GM12872 (cell line): ENCODE results near the gene BAHCC1.

Experiments
- CTCF ChIP-seq: IDR thresholded peaks from 3 replicates; pipeline ENCODE4 v1.5.1; 2011; ENCODE audit warnings: low read depth, mild to moderate bottlenecking, low read length, moderate library complexity; ENCODE audit not compliant: insufficient read depth

The BAHCC1 gene

GRCh38 chr17:81376946-81377714 is 18.1 kb upstream of the BAHCC1 start:
- TF ChIP-seq CTCF: no peak

DNA sequence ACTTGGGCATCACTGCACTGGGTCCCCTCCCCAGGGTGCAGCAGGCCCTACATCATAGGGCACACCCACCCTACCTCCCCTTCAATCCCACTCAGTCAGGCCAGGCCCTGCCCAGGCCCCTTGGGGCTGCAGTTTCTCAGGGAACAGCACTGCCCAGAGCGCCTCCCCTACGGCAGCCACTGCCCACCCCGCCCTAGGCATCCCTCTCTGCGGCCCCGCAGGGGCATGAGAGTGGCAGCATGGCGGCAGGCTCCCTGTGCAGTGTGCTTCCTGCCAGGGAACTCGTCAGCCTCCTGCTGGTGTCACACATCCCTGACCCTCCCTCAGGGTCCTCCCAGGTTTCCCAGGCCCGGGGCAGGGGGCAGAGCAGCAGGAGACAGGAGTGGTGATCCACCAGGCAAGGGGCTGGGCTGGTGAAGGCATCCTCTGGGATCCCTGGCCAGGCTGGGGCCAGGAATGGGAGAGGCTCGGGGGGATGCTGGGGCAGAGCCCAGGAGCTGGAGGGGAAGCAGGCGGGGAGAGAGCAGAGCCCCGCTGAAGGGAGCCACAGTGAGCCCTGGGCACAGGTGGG is 16.2 kb upstream of the BAHCC1 start:
- no peak for TF ChIP-seq CTCF

GRCh38 chr17:81379523-81379942 is 15.7 kb upstream of the BAHCC1 start:
- TF ChIP-seq CTCF: no peak

DNA sequence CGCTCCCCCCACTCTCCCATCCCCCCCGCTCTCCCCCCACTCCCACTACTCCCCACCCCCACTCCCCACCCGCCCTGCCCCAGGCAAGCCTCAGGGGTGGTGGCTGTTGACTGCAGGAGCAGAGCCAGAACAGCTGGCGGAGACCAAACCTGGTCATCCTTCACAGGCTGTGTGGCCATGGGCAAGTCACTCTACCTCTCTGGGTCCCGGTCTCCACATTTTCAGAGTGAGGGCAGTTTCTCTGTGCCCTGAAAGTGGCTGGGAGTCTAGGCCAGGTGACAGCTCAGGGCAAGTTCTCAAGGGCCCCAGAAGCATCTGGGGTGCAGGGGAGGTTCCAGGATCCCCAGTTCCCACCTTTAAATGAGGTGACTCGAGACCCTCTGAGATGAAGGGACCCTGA is 15.1 kb upstream of the BAHCC1 start:
- TF ChIP-seq CTCF: no peak

GRCh38 chr17:81380666-81381518 is 14.4 kb upstream of the BAHCC1 start:
- no peak for TF ChIP-seq CTCF

- no peak for TF ChIP-seq CTCF
Measured at GRCh38 chr17:81381632-81382577, 13.4 kb upstream of the BAHCC1 start.

- TF ChIP-seq CTCF: no peak
Measured at GRCh38 chr17:81382851-81383250, 12.4 kb upstream of the BAHCC1 start.
